T47D (cell line): ENCODE measurements around the gene CASP14.
A peak's percentile ranks its signal among the peaks of the same experiment; 100 is the strongest.
"Not testable (repeated sequence)": the region's sequence is repeated elsewhere in the genome, so short reads cannot be mapped to it uniquely, and the experiment has no call there.

Experiments used
- DNase-seq, 2 experiments: peaks; one replicate each; pipeline versions ENCODE4 v3.0.0 to v3.0.0-alpha.2; 2011 to 2012; ENCODE audit warnings: low read depth in 1 of 2, low spot score in 1 of 2
- JUND ChIP-seq: IDR thresholded peaks from 2 replicates; pipeline ENCODE4 v1.6.1; 2012; ENCODE audit warnings: low read depth
- in situ Hi-C: cut with HindIII; loops from 2 replicates; pipeline ENCODE4 v1.10.0; 2016; ENCODE audit warnings: low sequenced_read_pairs, low pct_unique_long_range_greater_than_20kb

CASP14 gene

GRCh38 chr19:15037586-15037985 is 11.7 kb upstream of the CASP14 start:
- no peak for TF ChIP-seq JUND
- DNase-seq = no peak
- in situ Hi-C loops = no loop called here

GRCh38 chr19:15038294-15038693 is 11.0 kb upstream of the CASP14 start:
- no peak for TF ChIP-seq JUND
- in situ Hi-C loops = no loop called here
- DNase-seq = peak in 1 of 2 experiments; percentile 70

GRCh38 chr19:15042003-15042402 is 7.3 kb upstream of the CASP14 start:
- in situ Hi-C loops = no loop called here
- DNase-seq = no peak
- no peak for TF ChIP-seq JUND

GRCh38 chr19:15042826-15043225 is 6.5 kb upstream of the CASP14 start:
- in situ Hi-C loops = no loop called here
- no peak for TF ChIP-seq JUND
- no peak for DNase-seq

GRCh38 chr19:15045506-15045905 is 3.8 kb upstream of the CASP14 start:
- no peak for DNase-seq

GRCh38 chr19:15047680-15048079 is 1.6 kb upstream of the CASP14 start:
- DNase-seq = no peak
- in situ Hi-C loops = no loop called here
- no peak for TF ChIP-seq JUND

More at GRCh38 chr19:15045506-15045905, 3.8 kb upstream of the CASP14 start:
- in situ Hi-C loops = no loop called here
- TF ChIP-seq JUND = no peak

GRCh38 chr19:15048128-15048527 is 1.2 kb upstream of the CASP14 start:
- in situ Hi-C loops = no loop called here
- TF ChIP-seq JUND = no peak
- DNase-seq = no peak

GRCh38 chr19:15050639-15051038 is 1.4 kb downstream of the CASP14 start:
- DNase-seq = no peak
- in situ Hi-C loops = no loop called here
- TF ChIP-seq JUND = no peak

- in situ Hi-C loops = no loop called here
Observed at GRCh38 chr19:15062036-15062435, 12.8 kb downstream of the CASP14 start.

GRCh38 chr19:15070386-15070785 is 21.1 kb downstream of the CASP14 start:
- in situ Hi-C loops, DNase-seq: not testable (repeated sequence)

More at GRCh38 chr19:15062036-15062435, 12.8 kb downstream of the CASP14 start:
- DNase-seq = no peak
- no peak for TF ChIP-seq JUND

GRCh38 chr19:15072930-15073647 is 23.8 kb downstream of the CASP14 start:
- in situ Hi-C loops = no loop called here
- TF ChIP-seq JUND = peak; percentile 59; the same call in 1 of the 2 replicates
- peak in 1 of 2 experiments; percentile 94 for DNase-seq

GRCh38 chr19:15074371-15074770 is 25.1 kb downstream of the CASP14 start:
- no peak for DNase-seq
- in situ Hi-C loops = no loop called here
- no peak for TF ChIP-seq JUND

- TF ChIP-seq JUND = no peak
- no peak for DNase-seq
- in situ Hi-C loops = no loop called here
Observed at GRCh38 chr19:15075806-15076205, 26.5 kb downstream of the CASP14 start.

- in situ Hi-C loops = not testable (repeated sequence)
Observed at GRCh38 chr19:15080002-15080401, 30.7 kb downstream of the CASP14 start.

More at GRCh38 chr19:15080002-15080401, 30.7 kb downstream of the CASP14 start:
- peak; percentile 10 to 64 for DNase-seq
